Rectal smooth muscle tissue (tissue), 1 donor: Measurements from ENCODE around the gene CAPN5.

ENCODE experiments used
- H3K27ac ChIP-seq: one replicate; pipeline ENCODE4 v1.7.0; 2013; ENCODE audit warnings: low read depth, low read length, inconsistent platforms
- H3K27me3 ChIP-seq: one replicate; pipeline ENCODE4 v1.7.0; 2013; ENCODE audit warnings: low read length; ENCODE audit not compliant: control insufficient read depth, insufficient read depth
- H3K36me3 ChIP-seq: one replicate; pipeline ENCODE4 v1.7.0; 2013; ENCODE audit warnings: low read length; ENCODE audit not compliant: control insufficient read depth, insufficient read depth
- H3K4me1 ChIP-seq: one replicate; pipeline ENCODE4 v1.7.0; 2013; ENCODE audit warnings: low read length; ENCODE audit not compliant: control insufficient read depth, insufficient read depth
- H3K4me3 ChIP-seq: one replicate; pipeline ENCODE4 v1.7.0; 2013; ENCODE audit warnings: low read length
- H3K9ac ChIP-seq: one replicate; pipeline ENCODE4 v1.7.0; 2013; ENCODE audit warnings: low read length

The CAPN5 gene

GRCh38 chr11:77035580-77035979 is 31.2 kb upstream of the CAPN5 start:
- H3K27ac ChIP-seq = no peak overlapping the region
- H3K9ac ChIP-seq = no peak overlapping the region
- H3K4me1 ChIP-seq = no peaks in the 10 kb centered on the region
- H3K27me3 ChIP-seq = peaks cover 10% of the 10 kb centered on the region
- H3K4me3 ChIP-seq = peak overlapping the region; percentile 43
- H3K36me3 ChIP-seq = no peaks in the 10 kb centered on the region

GRCh38 chr11:77036398-77036797 is 30.4 kb upstream of the CAPN5 start:
- no peak overlapping the region for H3K4me3 ChIP-seq
- no peak overlapping the region for H3K27ac ChIP-seq
- no peaks in the 10 kb centered on the region for H3K36me3 ChIP-seq
- H3K9ac ChIP-seq = no peak overlapping the region
- H3K4me1 ChIP-seq = no peaks in the 10 kb centered on the region
- H3K27me3 ChIP-seq = peaks cover 11% of the 10 kb centered on the region

GRCh38 chr11:77037057-77037456 is 29.7 kb upstream of the CAPN5 start:
- no peaks in the 10 kb centered on the region for H3K36me3 ChIP-seq
- H3K4me3 ChIP-seq = no peak overlapping the region
- no peak overlapping the region for H3K9ac ChIP-seq
- H3K4me1 ChIP-seq = no peaks in the 10 kb centered on the region
- peaks cover 13% of the 10 kb centered on the region for H3K27me3 ChIP-seq
- H3K27ac ChIP-seq = no peak overlapping the region

GRCh38 chr11:77038029-77038824 is 28.5 kb upstream of the CAPN5 start:
- Histone ChIP-seq H3K9ac (no peak overlapping the region), H3K27me3 (peaks cover 14% of the 10 kb centered on the region), H3K4me1 (no peaks in the 10 kb centered on the region), H3K27ac (no peak overlapping the region), H3K4me3 (no peak overlapping the region), H3K36me3 (no peaks in the 10 kb centered on the region)

- Histone ChIP-seq H3K4me3 (peak overlapping the region; percentile 54), H3K36me3 (no peaks in the 10 kb centered on the region), H3K9ac (no peak overlapping the region), H3K4me1 (no peaks in the 10 kb centered on the region), H3K27me3 (peaks cover 14% of the 10 kb centered on the region), H3K27ac (no peak overlapping the region)
These were observed 27.9 kb upstream of the CAPN5 start for GRCh38 chr11:77038825-77039326.

- Histone ChIP-seq H3K4me3 (peak overlapping the region; percentile 54), H3K4me1 (no peaks in the 10 kb centered on the region), H3K9ac (no peak overlapping the region), H3K27me3 (peaks cover 14% of the 10 kb centered on the region), H3K36me3 (no peaks in the 10 kb centered on the region), H3K27ac (no peak overlapping the region)
These were observed 27.0 kb upstream of the CAPN5 start for GRCh38 chr11:77039491-77040400.

GRCh38 chr11:77040401-77040777 is 26.4 kb upstream of the CAPN5 start:
- H3K27me3 ChIP-seq = peaks cover 14% of the 10 kb centered on the region
- H3K27ac ChIP-seq = no peak overlapping the region
- no peaks in the 10 kb centered on the region for H3K36me3 ChIP-seq
- no peaks in the 10 kb centered on the region for H3K4me1 ChIP-seq
- H3K4me3 ChIP-seq = no peak overlapping the region
- H3K9ac ChIP-seq = no peak overlapping the region

GRCh38 chr11:77040889-77041288 is 25.9 kb upstream of the CAPN5 start:
- Histone ChIP-seq H3K27me3 (peaks cover 17% of the 10 kb centered on the region), H3K9ac (no peak overlapping the region), H3K27ac (no peak overlapping the region), H3K36me3 (no peaks in the 10 kb centered on the region), H3K4me3 (no peak overlapping the region), H3K4me1 (no peaks in the 10 kb centered on the region)

- Histone ChIP-seq H3K4me1 (peaks cover 3% of the 10 kb centered on the region), H3K36me3 (no peaks in the 10 kb centered on the region), H3K9ac (no peak overlapping the region), H3K4me3 (no peak overlapping the region), H3K27ac (no peak overlapping the region), H3K27me3 (peaks cover 18% of the 10 kb centered on the region)
These were observed 24.6 kb upstream of the CAPN5 start for GRCh38 chr11:77042111-77042726.

- peaks cover 4% of the 10 kb centered on the region for H3K4me1 ChIP-seq
- no peak overlapping the region for H3K9ac ChIP-seq
- H3K27me3 ChIP-seq = peaks cover 13% of the 10 kb centered on the region
- no peak overlapping the region for H3K4me3 ChIP-seq
- H3K27ac ChIP-seq = no peak overlapping the region
- no peaks in the 10 kb centered on the region for H3K36me3 ChIP-seq
These were observed 22.4 kb upstream of the CAPN5 start for GRCh38 chr11:77044356-77044755.

GRCh38 chr11:77044886-77045285 is 21.9 kb upstream of the CAPN5 start:
- no peak overlapping the region for H3K9ac ChIP-seq
- H3K4me1 ChIP-seq = peaks cover 4% of the 10 kb centered on the region
- H3K36me3 ChIP-seq = no peaks in the 10 kb centered on the region
- no peak overlapping the region for H3K27ac ChIP-seq
- H3K27me3 ChIP-seq = peaks cover 11% of the 10 kb centered on the region
- no peak overlapping the region for H3K4me3 ChIP-seq

- no peak overlapping the region for H3K4me3 ChIP-seq
- no peak overlapping the region for H3K27ac ChIP-seq
- H3K9ac ChIP-seq = no peak overlapping the region
- peaks cover 4% of the 10 kb centered on the region for H3K4me1 ChIP-seq
- H3K27me3 ChIP-seq = peaks cover 7% of the 10 kb centered on the region
- no peaks in the 10 kb centered on the region for H3K36me3 ChIP-seq
These were observed 20.7 kb upstream of the CAPN5 start for GRCh38 chr11:77046060-77046501.
